ENCODE results near the gene CLHC1. TPM values are rescaled to one million over a fixed set of nuclear protein-coding genes. Genes with fewer than 3 reads are reported as not detected.

Gene CLHC1
- total RNA-seq = 0.93 and 1.1 TPM in 2 replicates

GRCh38 chr2:55232084-55232862 lies at the start of gene CLHC1, which contains the start of gene RPS27A:
TSS of gene CLHC1 (minus strand) at chr2:55232293. CDS start at chr2:55222411, 9,882 bp downstream.
TSS of gene RPS27A (plus strand) at chr2:55232688. CDS start at chr2:55232825, 137 bp downstream.

GRCh38 chr2:55268907-55269644 lies 37.0 kb upstream of the CLHC1 start, which contains the start of gene MTIF2:
TSS of gene MTIF2 (minus strand) at chr2:55269231. CDS start at chr2:55263858, 5,373 bp downstream.

Other genes with a start within 250 kb of the CLHC1 start
- 392 and 407 TPM in 2 replicates for gene RTN4, start 181.8 kb downstream of the CLHC1 start, total RNA-seq
- 2,144 and 2,353 TPM in 2 replicates for gene RPS27A, start 395 bp upstream of the CLHC1 start, total RNA-seq
- 24.0 and 27.0 TPM in 2 replicates for gene MTIF2, start 36.9 kb upstream of the CLHC1 start, total RNA-seq
- gene CCDC88A, start 187.6 kb upstream of the CLHC1 start, total RNA-seq = 33.1 and 36.9 TPM in 2 replicates

Data from mammary microvascular endothelial cell (primary cell).